Stimulated activated naive B cell treated with anti-CD40 and anti-IgM and Interleukin-4, amounts not matched to agents 10 μg/mL and 1 μg/mL and 100 μg/mL, for 72 hours (primary cell): ENCODE data around the gene SEL1L2.

Source experiments
- ATAC-seq, 2 donors: fragments of 150-1000 bp; cut with Tn5 transposase; replicated peaks; 2 replicates each; pipeline ENCODE4 v1.10.0; 2021; ENCODE audit warnings: moderate library complexity in 1 of 2
- DNase-seq: peaks from one replicate; pipeline ENCODE4 v3.0.0; 2021
- H3K27ac Mint-ChIP-seq: one replicate; pipeline ENCODE4 v1.8.0; 2022; ENCODE audit warnings: mild to moderate bottlenecking, mixed read lengths
- H3K27me3 Mint-ChIP-seq, 2 donors: one replicate each; pipeline ENCODE4 v1.8.0; 2022; ENCODE audit warnings: mixed read lengths in 2 of 2
- H3K36me3 Mint-ChIP-seq, 2 donors: one replicate each; pipeline ENCODE4 v1.8.0; 2022; ENCODE audit warnings: mixed read lengths in 2 of 2, mild to moderate bottlenecking in 1 of 2
- H3K4me1 Mint-ChIP-seq, 2 donors: one replicate each; pipeline ENCODE4 v1.8.0; 2022; ENCODE audit warnings: mixed read lengths in 2 of 2, mild to moderate bottlenecking in 1 of 2
- H3K4me3 Mint-ChIP-seq, 2 donors: one replicate each; pipeline ENCODE4 v1.8.0; 2022; ENCODE audit warnings: mild to moderate bottlenecking in 2 of 2, mixed read lengths in 2 of 2, moderate library complexity in 1 of 2
- H3K9me3 Mint-ChIP-seq, 2 donors: one replicate each; pipeline ENCODE4 v1.8.0; 2022; ENCODE audit warnings: mixed read lengths in 2 of 2, mild to moderate bottlenecking in 1 of 2

The SEL1L2 gene

GRCh38 chr20:13800728-13801134 lies 189.7 kb downstream of the SEL1L2 start:
- ATAC-seq (no peak), DNase-seq (no peak)
- H3K27ac Mint-ChIP-seq: no peak overlapping the region
- H3K36me3 Mint-ChIP-seq: peaks cover 18 to 46% of the 10 kb centered on the region in 2 donors
- no peaks in the 10 kb centered on the region for H3K4me1 Mint-ChIP-seq
- no peaks in the 10 kb centered on the region for H3K27me3 Mint-ChIP-seq
- no peak overlapping the region for H3K4me3 Mint-ChIP-seq
- H3K9me3 Mint-ChIP-seq: no peaks in the 10 kb centered on the region

GRCh38 chr20:13799974-13800373 lies 190.4 kb downstream of the SEL1L2 start:
- H3K27me3 Mint-ChIP-seq: no peaks in the 10 kb centered on the region
- no peak for ATAC-seq
- peaks cover 18 to 52% of the 10 kb centered on the region in 2 donors for H3K36me3 Mint-ChIP-seq

More at GRCh38 chr20:13799974-13800373, 190.4 kb downstream of the SEL1L2 start:
- no peaks in the 10 kb centered on the region for H3K9me3 Mint-ChIP-seq
- no peak for DNase-seq
- no peak overlapping the region for H3K4me3 Mint-ChIP-seq
- no peak overlapping the region for H3K27ac Mint-ChIP-seq
- no peaks in the 10 kb centered on the region for H3K4me1 Mint-ChIP-seq
